KMS-11 (cell line): Measurements from ENCODE around the gene AGPAT4.

ENCODE experiments used
- H2AFZ ChIP-seq: fragments of 200-600 bp; sonication (generic); 2 replicates; pipeline ENCODE4 v1.6.1; 2016; ENCODE audit warnings: antibody characterized with exemption, mixed run types, low read depth
- H3K27ac ChIP-seq: fragments of 200-600 bp; sonication (generic); 2 replicates; pipeline ENCODE4 v1.6.1; 2016; ENCODE audit warnings: mild to moderate bottlenecking, mixed run types
- H3K27me3 ChIP-seq: fragments of 200-600 bp; sonication (generic); 2 replicates; pipeline ENCODE4 v1.6.1; 2017; ENCODE audit warnings: mild to moderate bottlenecking, low read depth, mixed run types, moderate library complexity; ENCODE audit not compliant: insufficient read depth
- H3K36me3 ChIP-seq: fragments of 200-600 bp; sonication (generic); 2 replicates; pipeline ENCODE4 v1.6.1; 2017; ENCODE audit warnings: mild to moderate bottlenecking, mixed run types; ENCODE audit not compliant: insufficient read depth
- H3K4me1 ChIP-seq: fragments of 200-600 bp; sonication (generic); 2 replicates; pipeline ENCODE4 v1.6.1; 2016; ENCODE audit warnings: mild to moderate bottlenecking, low read depth, mixed run types; ENCODE audit not compliant: poor library complexity, severe bottlenecking
- H3K4me2 ChIP-seq: fragments of 200-600 bp; sonication (generic); 2 replicates; pipeline ENCODE4 v1.7.0; 2016; ENCODE audit warnings: mild to moderate bottlenecking, mixed run types
- H3K4me3 ChIP-seq: fragments of 200-600 bp; sonication (generic); IDR thresholded peaks from 2 replicates; pipeline ENCODE4 v1.6.1; 2017; ENCODE audit warnings: low read depth, low read length, mixed read lengths; ENCODE audit not compliant: insufficient read depth
- H3K79me2 ChIP-seq: fragments of 200-600 bp; sonication (generic); 2 replicates; pipeline ENCODE4 v1.6.1; 2016; ENCODE audit warnings: low read depth, mixed run types; ENCODE audit not compliant: insufficient read depth
- H3K9ac ChIP-seq: fragments of 200-600 bp; sonication (generic); 2 replicates; pipeline ENCODE4 v1.6.1; 2016; ENCODE audit warnings: mild to moderate bottlenecking, mixed run types
- H4K20me1 ChIP-seq: fragments of 200-600 bp; sonication (generic); 2 replicates; pipeline ENCODE4 v1.6.1; 2016; ENCODE audit warnings: mild to moderate bottlenecking, mixed run types; ENCODE audit not compliant: insufficient read depth
- TF ChIP-seq, protein P1 (sequence below): fragments of 200-600 bp; sonication (generic); conservative IDR thresholded peaks from 2 replicates; pipeline ENCODE4 v1.6.1; 2017; ENCODE audit warnings: low read depth, mild to moderate bottlenecking, antibody characterized with exemption, low read length, moderate library complexity, mixed read lengths

The AGPAT4 gene

DNA sequence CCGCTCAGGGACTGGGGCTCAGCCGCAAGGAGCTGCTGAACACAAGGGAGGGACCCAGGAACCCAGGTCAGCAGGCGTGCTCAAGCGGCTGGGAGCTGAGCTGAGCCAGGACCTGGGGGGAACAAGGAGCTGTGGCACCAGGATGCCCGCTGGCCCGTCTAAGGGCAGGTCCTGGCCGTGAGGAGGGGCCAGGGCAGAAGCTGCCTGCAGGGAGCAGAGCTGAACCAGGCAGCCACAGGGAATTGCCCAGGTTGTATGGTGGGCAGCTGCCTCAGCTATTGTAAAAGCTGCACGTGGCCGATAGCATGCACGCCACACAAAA, 133.3 kb downstream of the AGPAT4 start:
- Histone ChIP-seq H3K4me2 (no peak overlapping the region), H4K20me1 (no peaks in the 10 kb centered on the region), H3K4me3 (no peak overlapping the region), H3K36me3 (no peaks in the 10 kb centered on the region), H3K9ac (no peak overlapping the region), H3K27me3 (no peaks in the 10 kb centered on the region), H3K79me2 (no peaks in the 10 kb centered on the region), H3K4me1 (no peaks in the 10 kb centered on the region), H2AFZ (no peak overlapping the region), H3K27ac (no peak overlapping the region)
- TF ChIP-seq, protein P1, sequence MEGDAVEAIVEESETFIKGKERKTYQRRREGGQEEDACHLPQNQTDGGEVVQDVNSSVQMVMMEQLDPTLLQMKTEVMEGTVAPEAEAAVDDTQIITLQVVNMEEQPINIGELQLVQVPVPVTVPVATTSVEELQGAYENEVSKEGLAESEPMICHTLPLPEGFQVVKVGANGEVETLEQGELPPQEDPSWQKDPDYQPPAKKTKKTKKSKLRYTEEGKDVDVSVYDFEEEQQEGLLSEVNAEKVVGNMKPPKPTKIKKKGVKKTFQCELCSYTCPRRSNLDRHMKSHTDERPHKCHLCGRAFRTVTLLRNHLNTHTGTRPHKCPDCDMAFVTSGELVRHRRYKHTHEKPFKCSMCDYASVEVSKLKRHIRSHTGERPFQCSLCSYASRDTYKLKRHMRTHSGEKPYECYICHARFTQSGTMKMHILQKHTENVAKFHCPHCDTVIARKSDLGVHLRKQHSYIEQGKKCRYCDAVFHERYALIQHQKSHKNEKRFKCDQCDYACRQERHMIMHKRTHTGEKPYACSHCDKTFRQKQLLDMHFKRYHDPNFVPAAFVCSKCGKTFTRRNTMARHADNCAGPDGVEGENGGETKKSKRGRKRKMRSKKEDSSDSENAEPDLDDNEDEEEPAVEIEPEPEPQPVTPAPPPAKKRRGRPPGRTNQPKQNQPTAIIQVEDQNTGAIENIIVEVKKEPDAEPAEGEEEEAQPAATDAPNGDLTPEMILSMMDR: no peak

GRCh38 chr6:161139766-161140553, 133.9 kb downstream of the AGPAT4 start:
- H3K27ac ChIP-seq: no peak overlapping the region
- H3K79me2 ChIP-seq: no peaks in the 10 kb centered on the region
- H3K27me3 ChIP-seq: no peaks in the 10 kb centered on the region
- H4K20me1 ChIP-seq: no peaks in the 10 kb centered on the region
- no peak overlapping the region for H2AFZ ChIP-seq
- H3K4me2 ChIP-seq: no peak overlapping the region
- TF ChIP-seq, protein P1: no peak
- no peaks in the 10 kb centered on the region for H3K36me3 ChIP-seq
- no peak overlapping the region for H3K9ac ChIP-seq
- H3K4me1 ChIP-seq: no peaks in the 10 kb centered on the region
- no peak overlapping the region for H3K4me3 ChIP-seq

GRCh38 chr6:161139304-161139765, 134.5 kb downstream of the AGPAT4 start:
- no peak overlapping the region for H3K27ac ChIP-seq
- H3K27me3 ChIP-seq: no peaks in the 10 kb centered on the region
- H4K20me1 ChIP-seq: no peaks in the 10 kb centered on the region
- H3K4me1 ChIP-seq: no peaks in the 10 kb centered on the region
- H3K79me2 ChIP-seq: no peaks in the 10 kb centered on the region
- no peak overlapping the region for H3K4me3 ChIP-seq
- H2AFZ ChIP-seq: no peak overlapping the region
- no peak overlapping the region for H3K4me2 ChIP-seq
- TF ChIP-seq, protein P1: no peak
- H3K9ac ChIP-seq: no peak overlapping the region
- H3K36me3 ChIP-seq: no peaks in the 10 kb centered on the region

DNA sequence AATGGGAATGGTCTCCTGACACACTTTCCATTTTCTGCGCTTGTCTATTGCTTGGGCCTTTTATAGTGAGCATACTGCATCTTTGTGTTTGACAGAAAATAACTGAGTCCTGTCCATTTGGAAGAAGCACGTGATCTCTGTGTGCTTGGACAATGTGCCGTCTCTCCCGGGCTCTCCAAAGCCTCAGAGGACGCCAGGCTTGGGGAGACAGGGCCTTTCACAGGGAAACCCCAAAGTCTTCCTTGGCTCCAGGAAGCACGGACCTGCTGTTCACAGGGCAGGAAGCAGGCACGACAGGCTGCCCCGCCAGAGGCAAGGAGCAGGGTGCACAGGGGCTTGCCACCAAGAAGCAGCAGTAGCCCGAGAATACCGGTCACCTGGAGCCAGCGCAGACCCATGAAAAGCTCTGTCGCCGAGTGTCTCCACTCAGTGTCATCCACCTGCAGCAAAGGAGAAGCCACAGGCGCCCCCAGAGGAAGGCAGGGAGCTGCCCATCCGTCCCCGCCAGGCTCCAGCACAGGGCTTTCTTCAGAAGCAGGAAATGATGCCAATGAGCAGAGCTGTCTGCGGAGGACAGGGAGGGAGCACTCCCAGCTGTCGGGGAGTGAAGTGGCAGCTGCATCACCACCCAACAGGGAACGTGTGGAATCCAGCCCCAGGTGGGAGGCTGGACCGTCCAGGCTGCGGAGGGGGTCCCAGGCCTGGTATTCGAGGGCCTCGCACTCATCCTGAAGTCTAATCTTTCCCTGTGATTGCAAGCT, 135.1 kb downstream of the AGPAT4 start:
- no peak overlapping the region for H3K4me3 ChIP-seq
- TF ChIP-seq, protein P1: no peak
- no peak overlapping the region for H3K27ac ChIP-seq
- no peaks in the 10 kb centered on the region for H3K4me1 ChIP-seq
- H3K27me3 ChIP-seq: no peaks in the 10 kb centered on the region
- no peak overlapping the region for H3K9ac ChIP-seq
- no peak overlapping the region for H3K4me2 ChIP-seq
- no peaks in the 10 kb centered on the region for H3K36me3 ChIP-seq
- H4K20me1 ChIP-seq: no peaks in the 10 kb centered on the region
- H2AFZ ChIP-seq: no peak overlapping the region
- no peaks in the 10 kb centered on the region for H3K79me2 ChIP-seq
